Muscle of leg (tissue), 11 donors: ENCODE measurements around the gene MLLT3. TPM values are rescaled to one million over a fixed set of nuclear protein-coding genes. Genes with fewer than 3 reads are reported as not detected.
A peak's percentile ranks its signal among the peaks of the same experiment; 100 is the strongest.
"Not testable (repeated sequence)": the region's sequence is repeated elsewhere in the genome, so short reads cannot be mapped to it uniquely, and the experiment has no call there.

Experiments used
- DNase-seq: peaks from one replicate; pipeline ENCODE4 v3.0.0; 2013
- H3K27ac ChIP-seq: one replicate; pipeline ENCODE4 v1.5.1; 2013; ENCODE audit warnings: mild to moderate bottlenecking, low read length, control low read depth
- H3K27me3 ChIP-seq: one replicate; pipeline ENCODE4 v1.6.1; 2013; ENCODE audit warnings: low read length; ENCODE audit not compliant: control insufficient read depth, insufficient read depth
- H3K36me3 ChIP-seq: one replicate; pipeline ENCODE4 v1.6.1; 2013; ENCODE audit warnings: low read length; ENCODE audit not compliant: control insufficient read depth, insufficient read depth
- H3K4me1 ChIP-seq: one replicate; pipeline ENCODE4 v1.6.1; 2013; ENCODE audit warnings: low read length; ENCODE audit not compliant: control insufficient read depth, insufficient read depth
- H3K4me3 ChIP-seq: one replicate; pipeline ENCODE4 v1.5.1; 2013; ENCODE audit warnings: low read length, control low read depth
- H3K9me3 ChIP-seq: replicated peaks from 2 replicates; pipeline ENCODE4 v1.6.1; 2013; ENCODE audit warnings: low read depth, low read length; ENCODE audit not compliant: control insufficient read depth
- WGBS: methylation state at CpG from one replicate; pipeline ENCODE4 v1.1.5; 2013; ENCODE audit warnings: missing lambda C conversion rate; ENCODE audit not compliant: insufficient coverage; 5-methylcytosine and 5-hydroxymethylcytosine counted together
- polyA plus RNA-seq, 8 donors: library from polyadenylated mRNA; unstranded; fragments of 120-200 nt; gene quantifications; one replicate each; pipeline versions ENCODE4 v1.2.1 to v1.2.3, GENCODE V29; 2013; ENCODE audit warnings: inconsistent platforms in 1 of 8, low replicate concordance in 1 of 8; ENCODE audit not compliant: insufficient read length in 8 of 8, insufficient read depth in 1 of 8
- total RNA-seq: library from RNA; stranded (reverse); fragments of 120-200 nt; gene quantifications from one replicate; pipeline ENCODE4 v1.2.4, GENCODE V29; 2013

The MLLT3 gene
- total and polyA plus RNA-seq, 9 donors, result 61.9 to 101 (median 84.5) TPM

- not testable (repeated sequence) for H3K27me3 ChIP-seq, H3K4me1 ChIP-seq, H3K9me3 ChIP-seq, H3K27ac ChIP-seq, DNase-seq, H3K36me3 ChIP-seq
- WGBS, result 34% methylated on average over 8 of the region's 27 CpGs
- peak overlapping the region; percentile 22 for H3K4me3 ChIP-seq
Measured at GRCh38 chr9:20658246-20658667, 36.0 kb upstream of the MLLT3 start.

GRCh38 chr9:20651939-20652338 lies 29.6 kb upstream of the MLLT3 start:
- H3K27me3 ChIP-seq, result no peaks in the 10 kb centered on the region
- WGBS, result 80% methylated on average over 1 of the region's 4 CpGs
- DNase-seq, result no peak
- H3K4me3 ChIP-seq, result no peak overlapping the region
- H3K36me3 ChIP-seq, result no peaks in the 10 kb centered on the region
- no peaks in the 10 kb centered on the region for H3K9me3 ChIP-seq
- no peak overlapping the region for H3K27ac ChIP-seq
- H3K4me1 ChIP-seq, result no peaks in the 10 kb centered on the region

- H3K27me3 ChIP-seq, result no peaks in the 10 kb centered on the region
- H3K36me3 ChIP-seq, result no peaks in the 10 kb centered on the region
- no peaks in the 10 kb centered on the region for H3K9me3 ChIP-seq
- no peak overlapping the region for H3K4me3 ChIP-seq
- no peak for DNase-seq
- no CpG with 5 or more reads among the region's 4 CpGs for WGBS
- no peaks in the 10 kb centered on the region for H3K4me1 ChIP-seq
- H3K27ac ChIP-seq, result no peak overlapping the region
Measured at GRCh38 chr9:20650750-20651299, 28.5 kb upstream of the MLLT3 start.

GRCh38 chr9:20650313-20650712 lies 28.0 kb upstream of the MLLT3 start:
- no peaks in the 10 kb centered on the region for H3K4me1 ChIP-seq
- H3K27me3 ChIP-seq, result no peaks in the 10 kb centered on the region
- H3K9me3 ChIP-seq, result no peaks in the 10 kb centered on the region
- no peak overlapping the region for H3K27ac ChIP-seq
- DNase-seq, result no peak
- no peak overlapping the region for H3K4me3 ChIP-seq
- no peaks in the 10 kb centered on the region for H3K36me3 ChIP-seq
- WGBS, result no CpG with 5 or more reads among the region's 4 CpGs

- no peak for DNase-seq
- Histone ChIP-seq H3K27ac (no peak overlapping the region), H3K27me3 (no peaks in the 10 kb centered on the region)
Measured at GRCh38 chr9:20649381-20649780, 27.1 kb upstream of the MLLT3 start.

GRCh38 chr9:20646656-20647055 lies 24.4 kb upstream of the MLLT3 start:
- no peak overlapping the region for H3K4me3 ChIP-seq
- H3K36me3 ChIP-seq, result no peaks in the 10 kb centered on the region
- WGBS, result 71% methylated on average over 1 of the region's 4 CpGs
- no peaks in the 10 kb centered on the region for H3K27me3 ChIP-seq
- no peaks in the 10 kb centered on the region for H3K4me1 ChIP-seq
- no peak for DNase-seq
- no peak overlapping the region for H3K27ac ChIP-seq
- H3K9me3 ChIP-seq, result no peaks in the 10 kb centered on the region

More at GRCh38 chr9:20649381-20649780, 27.1 kb upstream of the MLLT3 start:
- Histone ChIP-seq H3K9me3 (no peaks in the 10 kb centered on the region), H3K36me3 (no peaks in the 10 kb centered on the region), H3K4me3 (no peak overlapping the region), H3K4me1 (no peaks in the 10 kb centered on the region)
- WGBS, result no CpG with 5 or more reads among the region's 1 CpG

GRCh38 chr9:20643660-20644059 lies 21.4 kb upstream of the MLLT3 start:
- Histone ChIP-seq H3K27me3 (no peaks in the 10 kb centered on the region), H3K36me3 (no peaks in the 10 kb centered on the region), H3K27ac (no peak overlapping the region), H3K9me3 (no peaks in the 10 kb centered on the region), H3K4me1 (no peaks in the 10 kb centered on the region), H3K4me3 (no peak overlapping the region)
- 64% methylated on average over 3 of the region's 3 CpGs for WGBS
- DNase-seq, result no peak

GRCh38 chr9:20642045-20642444 lies 19.7 kb upstream of the MLLT3 start:
- no peaks in the 10 kb centered on the region for H3K27me3 ChIP-seq
- H3K36me3 ChIP-seq, result no peaks in the 10 kb centered on the region

GRCh38 chr9:20640331-20641187 lies 18.3 kb upstream of the MLLT3 start:
- Histone ChIP-seq H3K4me1 (no peaks in the 10 kb centered on the region), H3K27me3 (no peaks in the 10 kb centered on the region), H3K27ac (no peak overlapping the region), H3K4me3 (no peak overlapping the region), H3K9me3 (no peaks in the 10 kb centered on the region), H3K36me3 (no peaks in the 10 kb centered on the region)
- peak; percentile 21 for DNase-seq
- WGBS, result 33% methylated on average over 1 of the region's 7 CpGs

More at GRCh38 chr9:20642045-20642444, 19.7 kb upstream of the MLLT3 start:
- Histone ChIP-seq H3K9me3 (no peaks in the 10 kb centered on the region), H3K4me1 (no peaks in the 10 kb centered on the region), H3K4me3 (no peak overlapping the region), H3K27ac (no peak overlapping the region)
- WGBS, result no CpG with 5 or more reads among the region's 1 CpG
- DNase-seq, result no peak

- Histone ChIP-seq H3K36me3 (no peaks in the 10 kb centered on the region), H3K9me3 (no peaks in the 10 kb centered on the region), H3K4me1 (no peaks in the 10 kb centered on the region), H3K4me3 (no peak overlapping the region), H3K27me3 (no peaks in the 10 kb centered on the region), H3K27ac (no peak overlapping the region)
- DNase-seq, result no peak
- no CpG with 5 or more reads among the region's 3 CpGs for WGBS
Measured at GRCh38 chr9:20636888-20637440, 14.7 kb upstream of the MLLT3 start.
